HepG2 (cell line): Measurements from ENCODE around the gene KIAA0232. TPM values are rescaled to one million over a fixed set of nuclear protein-coding genes. Genes with fewer than 3 reads are reported as not detected.

Experiments used
- ATAC-seq: fragments of 200-7000 bp; cut with Tn5 transposase; 3 replicates; pipeline ENCODE4 v1.9.1; 2020; ENCODE audit warnings: mild to moderate bottlenecking, moderate library complexity
- BruUV-seq: library from RNA; stranded (reverse); fragments of 400-500 nt; replicated peaks from 2 replicates; lab custom pipeline; 2021; lab: Mats Ljungman, UMichigan
- CTCF ChIA-PET: fragments of 300-600 bp; formaldehyde crosslinking; extraction: SDS; loops from one replicate; lab custom pipeline; 2021; ENCODE audit warnings: low total read pairs, inconsistent platforms, low intra/inter-chr PET ratio; lab: Yijun Ruan, JAX
- POLR2A ChIA-PET: fragments of 350-600 bp; sonication (Branson Sonifier 250); formaldehyde crosslinking; loops from one replicate; lab custom pipeline; 2020; ENCODE audit warnings: antibody characterized with exemption, inconsistent platforms; lab: Yijun Ruan, JAX
- DNase-seq: peaks from one replicate; pipeline ENCODE4 v3.0.0-alpha.2; 2015; ENCODE audit warnings: low spot score
- FAIRE-seq: peaks from 3 replicates; lab custom pipeline; 2011; peaks lifted over from hg19 to GRCh38; lab: Jason Lieb, UNC
- H2AFZ ChIP-seq: one replicate; pipeline ENCODE4 v1.6.1; 2011; ENCODE audit warnings: low read length, inconsistent platforms
- H3K27ac ChIP-seq: fragments of 300-600 bp; 3 replicates; pipeline ENCODE4 v1.8.0; 2011; ENCODE audit warnings: mixed run types, mild to moderate bottlenecking, mixed read lengths, low read length, inconsistent platforms; ENCODE audit not compliant: insufficient read depth; ENCODE audit errors: extremely low read length
- H3K27me3 ChIP-seq, 2 experiments: fragments of 200-600 bp in 1 of 2; 2 replicates in 1 of 2; 3 replicates in 1 of 2; pipeline versions ENCODE4 v1.6.0 to v1.8.0; 2011; ENCODE audit warnings: low read length in 2 of 2, mild to moderate bottlenecking in 2 of 2, moderate library complexity in 2 of 2, inconsistent platforms in 1 of 2; ENCODE audit not compliant: insufficient read depth in 2 of 2, control insufficient read depth in 1 of 2
- H3K36me3 ChIP-seq, 2 experiments: fragments of 200-600 bp in 1 of 2; replicated peaks in 1 of 2; 2 replicates in 1 of 2; 3 replicates in 1 of 2; pipeline versions ENCODE4 v1.5.1 to v1.8.0; 2011; ENCODE audit warnings: low read length in 2 of 2, inconsistent platforms in 1 of 2; ENCODE audit not compliant: insufficient read depth in 2 of 2, control insufficient read depth in 1 of 2
- H3K4me1 ChIP-seq: 2 replicates; pipeline ENCODE4 v1.5.1; 2012; ENCODE audit warnings: low read length, inconsistent platforms; ENCODE audit not compliant: insufficient read depth
- H3K4me2 ChIP-seq: 2 replicates; pipeline ENCODE4 v1.6.0; 2011; ENCODE audit warnings: low read depth, low read length, inconsistent platforms
- H3K4me3 ChIP-seq, 3 experiments: fragments of 200-600 bp in 1 of 3; sonication (generic), shearing (Covaris generic) in 1 of 3; replicated peaks in 1 of 3; 2 replicates each; pipeline ENCODE4 v1.5.1; 2011 to 2016; ENCODE audit warnings: low read length in 3 of 3, inconsistent platforms in 2 of 3, low read depth in 2 of 3, mild to moderate bottlenecking in 2 of 3, control low read depth in 1 of 3, mixed read lengths in 1 of 3; ENCODE audit not compliant: insufficient read depth in 1 of 3
- H3K79me2 ChIP-seq: one replicate; pipeline ENCODE4 v1.6.1; 2011; ENCODE audit warnings: low read length, inconsistent platforms; ENCODE audit not compliant: insufficient read depth
- H3K9ac ChIP-seq: 2 replicates; pipeline ENCODE4 v1.6.0; 2011; ENCODE audit warnings: mild to moderate bottlenecking, low read depth, low read length, inconsistent platforms; ENCODE audit not compliant: insufficient read depth
- H3K9me3 ChIP-seq: 2 replicates; pipeline ENCODE4 v1.5.1; 2012; ENCODE audit warnings: mild to moderate bottlenecking, low read length
- H4K20me1 ChIP-seq: 2 replicates; pipeline ENCODE4 v1.6.0; 2011; ENCODE audit warnings: inconsistent platforms, mild to moderate bottlenecking, low read length, moderate library complexity; ENCODE audit not compliant: insufficient read depth
- ARHGAP35 ChIP-seq: sonication (generic); formaldehyde crosslinking; IDR thresholded peaks from 2 replicates; pipeline ENCODE4 v1.9.0; 2022; ENCODE audit warnings: mild to moderate bottlenecking, inconsistent platforms, moderate library complexity, missing genetic modification reagents, borderline replicate concordance
- GATAD2A ChIP-seq: IDR thresholded peaks from 2 replicates; pipeline ENCODE4 v1.6.1; 2016
- MED1 ChIP-seq: sonication (generic); formaldehyde crosslinking; IDR thresholded peaks from 2 replicates; pipeline ENCODE4 v1.4.0; 2020; ENCODE audit warnings: missing genetic modification reagents
- NAIF1 ChIP-seq: sonication (generic); formaldehyde crosslinking; IDR thresholded peaks from 2 replicates; pipeline ENCODE4 v1.5.0; 2020; ENCODE audit warnings: mild to moderate bottlenecking, missing genetic modification reagents, borderline replicate concordance
- TBX2 ChIP-seq: sonication (generic); formaldehyde crosslinking; IDR thresholded peaks from 2 replicates; pipeline ENCODE4 v1.5.0; 2020; ENCODE audit warnings: missing genetic modification reagents, mild to moderate bottlenecking, borderline replicate concordance
- ZFYVE20 ChIP-seq: sonication (generic); formaldehyde crosslinking; IDR thresholded peaks from 2 replicates; pipeline ENCODE4 v1.8.0; 2023; ENCODE audit warnings: low read depth, mild to moderate bottlenecking, moderate library complexity, missing genetic modification reagents, borderline replicate concordance
- WGBS: methylation state at CpG from one replicate; pipeline ENCODE4 v1.1.6; 2017; ENCODE audit warnings: low lambda C conversion rate; 5-methylcytosine and 5-hydroxymethylcytosine counted together
- in situ Hi-C: cut with HindIII; loops from 2 replicates; pipeline ENCODE4 v1.10.0; 2017; ENCODE audit warnings: low pct_unique_long_range_greater_than_20kb; ENCODE audit not compliant: extremely low pct_ligation_motif_present
- intact Hi-C: fragments of 100-400 bp; cut with micrococcal nuclease; formaldehyde crosslinking; loops from one replicate; pipeline ENCODE4 v1.10.0; 2022; ENCODE audit not compliant: unreplicated experiment
- polyA plus RNA-seq, 8 experiments: library from polyadenylated mRNA; depleted of rRNA in 3 of 8; stranded (reverse) in 7 of 8; unstranded in 1 of 8; fragments of >200 nt; fragmentation: Illumina TruSeq in 4 of 8; extraction: Trizol in 4 of 8; gene quantifications; 2 replicates each; pipeline versions ENCODE4 v1.2.1 to v1.2.3, GENCODE V29; 2011 to 2016; ENCODE audit warnings: low read depth in 4 of 8, missing spikeins in 1 of 8, mixed read lengths in 1 of 8; ENCODE audit not compliant: insufficient read depth in 1 of 8
- total RNA-seq, 5 experiments: library from RNA; depleted of rRNA; stranded (reverse); fragments of >200 nt; fragmentation: Illumina TruSeq; extraction: Trizol; gene quantifications; 2 replicates each; pipeline ENCODE4 v1.2.3, GENCODE V29; 2016; ENCODE audit warnings: low read depth in 1 of 5
- TF ChIP-seq, protein P1 (sequence below): sonication (generic); formaldehyde crosslinking; IDR thresholded peaks from 2 replicates; pipeline ENCODE4 v1.5.1; 2020; ENCODE audit warnings: missing genetic modification reagents, mild to moderate bottlenecking, borderline replicate concordance
- TF ChIP-seq, protein P2 (sequence below): sonication (generic); formaldehyde crosslinking; IDR thresholded peaks from 2 replicates; pipeline ENCODE4 v1.5.0; 2020; ENCODE audit warnings: mild to moderate bottlenecking, missing genetic modification reagents
- TF ChIP-seq, protein P3 (sequence below): sonication (generic); formaldehyde crosslinking; IDR thresholded peaks from 2 replicates; pipeline ENCODE4 v1.4.0; 2020; ENCODE audit warnings: low read depth, mild to moderate bottlenecking, missing genetic modification reagents
- TF ChIP-seq, protein P4 (sequence below): sonication (generic); formaldehyde crosslinking; IDR thresholded peaks from 2 replicates; pipeline ENCODE4 v1.8.0; 2022; ENCODE audit warnings: mild to moderate bottlenecking, missing genetic modification reagents, moderate library complexity
- TF ChIP-seq, protein P5 (sequence below): sonication (generic); formaldehyde crosslinking; IDR thresholded peaks from 2 replicates; pipeline ENCODE4 v1.4.0; 2020; ENCODE audit warnings: missing genetic modification reagents
- TF ChIP-seq, protein P6 (sequence below): sonication (generic); formaldehyde crosslinking; IDR thresholded peaks from 2 replicates; pipeline ENCODE4 v1.4.0; 2020; ENCODE audit warnings: missing genetic modification reagents

Gene KIAA0232
- total and polyA plus RNA-seq, 2 of the 13 experiments (the other 11 are each of a cell fraction or from before 2014, with no cell fraction given): 7.8 to 17.1 TPM

DNA sequence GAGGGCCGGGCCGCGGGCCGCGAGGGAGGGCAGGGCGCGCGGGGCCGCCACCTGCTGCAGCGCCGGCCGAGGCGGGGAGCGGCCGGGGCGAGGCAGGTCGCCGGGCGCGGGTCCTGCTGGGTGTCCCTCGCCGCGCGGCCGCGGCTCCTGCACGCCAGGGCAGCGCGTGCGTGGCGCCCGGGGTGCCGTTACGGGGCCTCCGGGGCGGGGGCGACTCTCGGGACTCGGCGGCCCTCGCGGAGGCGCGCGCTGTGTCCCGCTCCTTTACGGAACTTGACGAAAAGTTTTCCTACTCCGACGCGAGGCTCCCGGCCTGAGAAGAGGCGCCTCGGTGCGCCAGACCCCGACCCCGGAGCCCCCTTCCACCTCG is 127.4 kb downstream of the KIAA0232 start (continued):
- TF ChIP-seq, protein P1, sequence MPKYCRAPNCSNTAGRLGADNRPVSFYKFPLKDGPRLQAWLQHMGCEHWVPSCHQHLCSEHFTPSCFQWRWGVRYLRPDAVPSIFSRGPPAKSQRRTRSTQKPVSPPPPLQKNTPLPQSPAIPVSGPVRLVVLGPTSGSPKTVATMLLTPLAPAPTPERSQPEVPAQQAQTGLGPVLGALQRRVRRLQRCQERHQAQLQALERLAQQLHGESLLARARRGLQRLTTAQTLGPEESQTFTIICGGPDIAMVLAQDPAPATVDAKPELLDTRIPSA (CRISPR knock-in tag): 0 out of 2 replicates have a peak, but pooled peaks have one; percentile 48

DNA sequence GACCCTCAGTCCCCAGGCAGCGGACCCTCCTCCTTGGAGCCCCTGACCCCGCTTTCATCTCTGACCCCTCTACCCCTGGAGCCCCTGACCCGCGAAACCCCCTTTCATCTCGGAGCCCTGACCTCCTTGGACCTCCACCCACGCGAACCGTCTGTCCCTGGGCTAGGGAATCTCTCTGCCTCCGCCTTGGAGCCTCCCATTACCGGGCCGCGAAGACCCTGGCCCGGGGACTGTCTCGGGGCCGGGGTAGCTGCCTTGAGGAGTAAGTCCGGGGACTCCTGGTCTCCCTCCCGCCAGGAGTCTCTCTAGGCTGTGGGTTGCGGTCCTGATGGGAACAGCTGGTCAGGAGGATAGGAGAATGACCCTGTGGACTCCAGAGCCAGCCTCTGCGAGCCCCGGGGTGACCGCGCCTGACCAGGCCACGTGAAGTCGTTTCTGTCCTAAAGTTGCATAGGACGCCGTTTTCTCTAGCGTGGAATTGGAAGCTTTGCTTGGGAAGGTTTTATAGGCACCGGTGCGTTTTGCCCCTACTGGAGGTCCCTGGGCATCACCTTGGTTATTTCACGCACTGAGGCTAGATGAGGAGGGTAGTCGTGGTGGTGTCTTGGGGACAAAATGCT is 127.9 kb downstream of the KIAA0232 start:
- peak; percentile 27 for ATAC-seq
- Histone ChIP-seq H3K4me1 (peaks cover 68% of the 10 kb centered on the region), H3K4me2 (peak overlapping the region; percentile 96), H3K4me3 (peak overlapping the region; percentile 63 to 92 (median 83)), H3K9me3 (no peaks in the 10 kb centered on the region), H3K36me3 (no peaks in the 10 kb centered on the region), H3K27me3 (no peaks in the 10 kb centered on the region; a peak in 1 of 5 replicates), H3K79me2 (peaks cover 56% of the 10 kb centered on the region), H4K20me1 (peaks cover 29% of the 10 kb centered on the region; the same call in 1 of the 2 replicates), H3K9ac (peak overlapping the region; percentile 87), H3K27ac (peak overlapping the region; percentile 73), H2AFZ (no peak overlapping the region)
- CTCF ChIA-PET: interaction anchor here (3.1 kb wide), 1 partner anchor 18 kb away, joined by 12 read pairs; no protein-coding TSS in a partner anchor
- intact Hi-C loops: loop anchor here (5.0 kb wide), 1 partner anchor 37 kb away; no protein-coding TSS in a partner anchor
- no TSS peak for BruUV-seq
- peak; percentile 63 for FAIRE-seq
- no peak for DNase-seq
- in situ Hi-C loops: no loop called here
- POLR2A ChIA-PET: interaction anchor here (0.7 to 11.5 kb wide), 12 partner anchors 9 to 221 kb away, joined by 3 to 215 read pairs (median 6); partner anchors contain the start of gene S100P
- WGBS: 0% methylated on average over 26 of the region's 31 CpGs
- TF ChIP-seq, protein P2, sequence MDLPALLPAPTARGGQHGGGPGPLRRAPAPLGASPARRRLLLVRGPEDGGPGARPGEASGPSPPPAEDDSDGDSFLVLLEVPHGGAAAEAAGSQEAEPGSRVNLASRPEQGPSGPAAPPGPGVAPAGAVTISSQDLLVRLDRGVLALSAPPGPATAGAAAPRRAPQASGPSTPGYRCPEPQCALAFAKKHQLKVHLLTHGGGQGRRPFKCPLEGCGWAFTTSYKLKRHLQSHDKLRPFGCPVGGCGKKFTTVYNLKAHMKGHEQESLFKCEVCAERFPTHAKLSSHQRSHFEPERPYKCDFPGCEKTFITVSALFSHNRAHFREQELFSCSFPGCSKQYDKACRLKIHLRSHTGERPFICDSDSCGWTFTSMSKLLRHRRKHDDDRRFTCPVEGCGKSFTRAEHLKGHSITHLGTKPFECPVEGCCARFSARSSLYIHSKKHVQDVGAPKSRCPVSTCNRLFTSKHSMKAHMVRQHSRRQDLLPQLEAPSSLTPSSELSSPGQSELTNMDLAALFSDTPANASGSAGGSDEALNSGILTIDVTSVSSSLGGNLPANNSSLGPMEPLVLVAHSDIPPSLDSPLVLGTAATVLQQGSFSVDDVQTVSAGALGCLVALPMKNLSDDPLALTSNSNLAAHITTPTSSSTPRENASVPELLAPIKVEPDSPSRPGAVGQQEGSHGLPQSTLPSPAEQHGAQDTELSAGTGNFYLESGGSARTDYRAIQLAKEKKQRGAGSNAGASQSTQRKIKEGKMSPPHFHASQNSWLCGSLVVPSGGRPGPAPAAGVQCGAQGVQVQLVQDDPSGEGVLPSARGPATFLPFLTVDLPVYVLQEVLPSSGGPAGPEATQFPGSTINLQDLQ (CRISPR knock-in tag): no peak
- no peak for TF ChIP-seq GATAD2A (CRISPR knock-in tag)
- TF ChIP-seq ZFYVE20 (CRISPR knock-in tag): no peak
- TF ChIP-seq, protein P3, sequence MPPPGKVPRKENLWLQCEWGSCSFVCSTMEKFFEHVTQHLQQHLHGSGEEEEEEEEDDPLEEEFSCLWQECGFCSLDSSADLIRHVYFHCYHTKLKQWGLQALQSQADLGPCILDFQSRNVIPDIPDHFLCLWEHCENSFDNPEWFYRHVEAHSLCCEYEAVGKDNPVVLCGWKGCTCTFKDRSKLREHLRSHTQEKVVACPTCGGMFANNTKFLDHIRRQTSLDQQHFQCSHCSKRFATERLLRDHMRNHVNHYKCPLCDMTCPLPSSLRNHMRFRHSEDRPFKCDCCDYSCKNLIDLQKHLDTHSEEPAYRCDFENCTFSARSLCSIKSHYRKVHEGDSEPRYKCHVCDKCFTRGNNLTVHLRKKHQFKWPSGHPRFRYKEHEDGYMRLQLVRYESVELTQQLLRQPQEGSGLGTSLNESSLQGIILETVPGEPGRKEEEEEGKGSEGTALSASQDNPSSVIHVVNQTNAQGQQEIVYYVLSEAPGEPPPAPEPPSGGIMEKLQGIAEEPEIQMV (CRISPR knock-in tag): no peak
- TF ChIP-seq NAIF1: no peak
- TF ChIP-seq, protein P4, sequence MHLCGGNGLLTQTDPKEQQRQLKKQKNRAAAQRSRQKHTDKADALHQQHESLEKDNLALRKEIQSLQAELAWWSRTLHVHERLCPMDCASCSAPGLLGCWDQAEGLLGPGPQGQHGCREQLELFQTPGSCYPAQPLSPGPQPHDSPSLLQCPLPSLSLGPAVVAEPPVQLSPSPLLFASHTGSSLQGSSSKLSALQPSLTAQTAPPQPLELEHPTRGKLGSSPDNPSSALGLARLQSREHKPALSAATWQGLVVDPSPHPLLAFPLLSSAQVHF (CRISPR knock-in tag): no peak
- TF ChIP-seq, protein P5, sequence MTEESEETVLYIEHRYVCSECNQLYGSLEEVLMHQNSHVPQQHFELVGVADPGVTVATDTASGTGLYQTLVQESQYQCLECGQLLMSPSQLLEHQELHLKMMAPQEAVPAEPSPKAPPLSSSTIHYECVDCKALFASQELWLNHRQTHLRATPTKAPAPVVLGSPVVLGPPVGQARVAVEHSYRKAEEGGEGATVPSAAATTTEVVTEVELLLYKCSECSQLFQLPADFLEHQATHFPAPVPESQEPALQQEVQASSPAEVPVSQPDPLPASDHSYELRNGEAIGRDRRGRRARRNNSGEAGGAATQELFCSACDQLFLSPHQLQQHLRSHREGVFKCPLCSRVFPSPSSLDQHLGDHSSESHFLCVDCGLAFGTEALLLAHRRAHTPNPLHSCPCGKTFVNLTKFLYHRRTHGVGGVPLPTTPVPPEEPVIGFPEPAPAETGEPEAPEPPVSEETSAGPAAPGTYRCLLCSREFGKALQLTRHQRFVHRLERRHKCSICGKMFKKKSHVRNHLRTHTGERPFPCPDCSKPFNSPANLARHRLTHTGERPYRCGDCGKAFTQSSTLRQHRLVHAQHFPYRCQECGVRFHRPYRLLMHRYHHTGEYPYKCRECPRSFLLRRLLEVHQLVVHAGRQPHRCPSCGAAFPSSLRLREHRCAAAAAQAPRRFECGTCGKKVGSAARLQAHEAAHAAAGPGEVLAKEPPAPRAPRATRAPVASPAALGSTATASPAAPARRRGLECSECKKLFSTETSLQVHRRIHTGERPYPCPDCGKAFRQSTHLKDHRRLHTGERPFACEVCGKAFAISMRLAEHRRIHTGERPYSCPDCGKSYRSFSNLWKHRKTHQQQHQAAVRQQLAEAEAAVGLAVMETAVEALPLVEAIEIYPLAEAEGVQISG (CRISPR knock-in tag): peak; percentile 41
- TF ChIP-seq MED1 (CRISPR knock-in tag): peak; percentile 45; the same call in 1 of the 2 replicates
- TF ChIP-seq ARHGAP35: no peak; the same call in 1 of the 2 replicates
- TF ChIP-seq, protein P6, sequence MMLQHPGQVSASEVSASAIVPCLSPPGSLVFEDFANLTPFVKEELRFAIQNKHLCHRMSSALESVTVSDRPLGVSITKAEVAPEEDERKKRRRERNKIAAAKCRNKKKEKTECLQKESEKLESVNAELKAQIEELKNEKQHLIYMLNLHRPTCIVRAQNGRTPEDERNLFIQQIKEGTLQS (CRISPR knock-in tag): no peak
- no peak for TF ChIP-seq TBX2
